Astrocyte of the cerebellum (primary cell): Measurements from ENCODE around the gene CACNA1A.

Experiments
- DNase-seq: peaks from one replicate; pipeline ENCODE4 v3.0.0-alpha.2; 2011; ENCODE audit warnings: low read depth
- H3K4me3 ChIP-seq: 2 replicates; pipeline ENCODE4 v1.5.1; 2011; ENCODE audit warnings: mild to moderate bottlenecking, low read depth, low read length, moderate library complexity
- CTCF ChIP-seq: IDR thresholded peaks from 2 replicates; pipeline ENCODE4 v1.5.1; 2012; ENCODE audit warnings: low read length, low read depth, moderate library complexity, mild to moderate bottlenecking; ENCODE audit errors: missing control alignments
- in situ Hi-C: cut with HindIII; loops from 2 replicates; pipeline ENCODE4 v1.10.0; 2017; ENCODE audit warnings: low sequenced_read_pairs

CACNA1A gene

DNA sequence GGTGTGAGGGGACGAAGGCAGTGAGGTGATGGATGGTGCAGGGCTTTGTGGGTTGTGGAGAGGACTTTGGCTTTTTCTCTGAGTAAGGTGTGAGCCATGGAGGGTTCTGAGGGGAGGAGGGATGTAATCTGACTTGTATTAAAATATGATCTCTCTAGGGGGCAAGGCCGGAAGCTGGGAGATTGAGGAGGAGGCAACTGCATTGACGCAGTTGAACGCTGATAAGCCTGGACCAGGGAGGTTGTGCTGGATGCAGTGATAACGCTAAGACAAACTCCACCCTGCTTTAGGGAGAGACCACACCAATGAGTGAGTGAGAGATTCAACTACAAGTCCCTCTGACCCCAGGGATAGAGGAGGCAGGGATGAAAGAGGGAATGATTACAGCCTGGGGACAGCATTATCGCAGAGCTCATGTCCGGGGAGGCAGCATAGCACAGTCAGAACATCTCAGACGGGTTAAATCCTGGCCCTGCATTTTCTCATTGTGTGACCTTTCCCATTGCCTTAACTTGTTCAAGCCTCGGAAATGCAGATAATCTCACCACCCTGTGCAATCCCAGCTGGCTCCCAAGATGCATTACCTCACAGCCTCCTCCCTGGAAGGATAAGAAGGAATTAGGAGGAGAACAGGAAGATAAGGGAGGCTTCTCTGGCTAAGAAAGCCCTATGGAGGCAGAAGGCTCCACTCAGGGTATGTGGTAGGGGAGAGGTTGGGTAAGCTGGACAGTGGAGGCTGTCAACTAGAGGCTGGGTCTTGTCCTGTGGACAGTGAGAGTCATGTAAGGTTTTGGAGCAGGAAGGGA lies 124.2 kb downstream of the CACNA1A start:
- DNase-seq = no peak
- in situ Hi-C loops = no loop called here
- TF ChIP-seq CTCF = no peak
- no peak overlapping the region for H3K4me3 ChIP-seq

- H3K4me3 ChIP-seq = no peak overlapping the region
- in situ Hi-C loops = no loop called here
- DNase-seq = no peak
- no peak for TF ChIP-seq CTCF
These were observed 129.7 kb downstream of the CACNA1A start for GRCh38 chr19:13376537-13376936.

DNA sequence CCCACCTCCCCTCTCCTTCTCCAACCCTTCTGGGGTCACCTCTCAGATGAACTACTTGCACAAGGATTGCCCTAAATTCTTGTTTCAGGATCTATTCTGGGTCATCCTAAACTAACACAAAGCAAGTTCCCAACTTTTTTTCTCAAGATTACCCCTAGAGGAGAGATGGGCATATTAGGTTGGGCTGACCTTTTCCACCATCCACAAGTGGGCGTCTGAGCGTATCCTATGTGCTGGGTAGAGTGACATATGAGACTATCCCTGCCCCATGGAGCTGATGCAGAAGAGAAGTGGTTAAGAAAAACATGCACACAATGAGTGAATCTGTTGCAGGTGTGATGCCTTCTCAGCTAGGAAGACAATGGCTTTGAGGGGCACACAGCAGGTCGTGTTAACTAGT lies 132.7 kb downstream of the CACNA1A start:
- no peak for TF ChIP-seq CTCF
- no peak overlapping the region for H3K4me3 ChIP-seq
- no peak for DNase-seq
- in situ Hi-C loops = no loop called here

GRCh38 chr19:13370948-13371347 lies 135.3 kb downstream of the CACNA1A start:
- in situ Hi-C loops = no loop called here
- no peak overlapping the region for H3K4me3 ChIP-seq
- TF ChIP-seq CTCF = no peak
- DNase-seq = no peak

- DNase-seq = peak; percentile 3
- in situ Hi-C loops = no loop called here
- peak; percentile 56 for TF ChIP-seq CTCF
- H3K4me3 ChIP-seq = no peak overlapping the region
These were observed 139.6 kb downstream of the CACNA1A start for GRCh38 chr19:13366529-13367143.

GRCh38 chr19:13363954-13364353 lies 142.3 kb downstream of the CACNA1A start:
- no peak for DNase-seq
- in situ Hi-C loops = no loop called here
- no peak overlapping the region for H3K4me3 ChIP-seq
- TF ChIP-seq CTCF = no peak
